ENCODE results near the gene PLEKHA1. TPM values are rescaled to one million over a fixed set of nuclear protein-coding genes. Genes with fewer than 3 reads are reported as not detected.

Gene PLEKHA1
- total RNA-seq = 28.5 and 34.0 TPM in 2 replicates
- 34.2 TPM for total RNA-seq (2013)
- 9.0 and 21.7 TPM in 2 replicates for polyA plus RNA-seq
- polyA minus RNA-seq = 6.9 and 12.5 TPM in 2 replicates

DNA sequence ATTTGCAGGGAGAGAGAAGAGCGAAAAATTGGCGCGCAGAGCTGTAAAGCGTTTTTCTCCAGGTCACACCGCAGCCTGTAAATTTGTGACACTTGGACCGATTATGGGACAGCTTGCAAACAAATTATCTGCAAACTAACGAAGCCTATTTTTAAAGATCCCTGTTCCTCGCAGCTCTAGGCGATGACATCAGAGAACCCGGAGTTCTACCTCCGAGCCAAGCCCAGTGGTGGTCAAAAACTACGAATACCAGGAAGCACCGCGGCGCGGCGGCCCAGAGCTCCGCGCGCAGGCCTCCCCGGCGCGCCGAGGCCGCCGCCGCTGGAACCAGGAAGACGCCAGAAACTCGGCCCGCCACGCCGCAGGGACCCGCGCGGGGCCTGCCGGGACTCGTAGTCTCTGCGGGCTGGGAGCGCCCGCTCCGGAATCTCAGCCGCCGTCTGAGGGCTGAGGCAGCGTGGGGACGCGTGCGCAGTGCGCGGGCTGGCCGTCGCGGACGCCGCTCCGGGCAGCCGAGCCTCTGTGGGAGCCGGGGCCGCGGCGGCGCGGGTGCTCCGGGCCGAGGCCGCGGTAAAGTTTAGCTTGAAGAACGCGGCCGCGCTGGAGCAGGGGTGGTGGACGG lies at the start of gene PLEKHA1:
TSS of gene PLEKHA1 (plus strand) at position 472 of the 622 bp plus-strand sequence. CDS start 18,493 bp downstream, outside the sequence.
- H2AFZ ChIP-seq (ENCODE audit: insufficient read depth, low read depth, low read length, poor library complexity, severe bottlenecking) = peak within 1 kb of the TSS; percentile 84
- intact Hi-C loops (cut with micrococcal nuclease) = loop anchor here (1.0 to 2.0 kb wide), 6 partner anchors 26 to 634 kb away; partner anchors contain the start of genes ATE1, FAM24B, IKZF5 and NSMCE4A
- peak within 1 kb of the TSS; percentile 92 for H3K9ac ChIP-seq (ENCODE audit: low read length)
- TF ChIP-seq, protein P1, sequence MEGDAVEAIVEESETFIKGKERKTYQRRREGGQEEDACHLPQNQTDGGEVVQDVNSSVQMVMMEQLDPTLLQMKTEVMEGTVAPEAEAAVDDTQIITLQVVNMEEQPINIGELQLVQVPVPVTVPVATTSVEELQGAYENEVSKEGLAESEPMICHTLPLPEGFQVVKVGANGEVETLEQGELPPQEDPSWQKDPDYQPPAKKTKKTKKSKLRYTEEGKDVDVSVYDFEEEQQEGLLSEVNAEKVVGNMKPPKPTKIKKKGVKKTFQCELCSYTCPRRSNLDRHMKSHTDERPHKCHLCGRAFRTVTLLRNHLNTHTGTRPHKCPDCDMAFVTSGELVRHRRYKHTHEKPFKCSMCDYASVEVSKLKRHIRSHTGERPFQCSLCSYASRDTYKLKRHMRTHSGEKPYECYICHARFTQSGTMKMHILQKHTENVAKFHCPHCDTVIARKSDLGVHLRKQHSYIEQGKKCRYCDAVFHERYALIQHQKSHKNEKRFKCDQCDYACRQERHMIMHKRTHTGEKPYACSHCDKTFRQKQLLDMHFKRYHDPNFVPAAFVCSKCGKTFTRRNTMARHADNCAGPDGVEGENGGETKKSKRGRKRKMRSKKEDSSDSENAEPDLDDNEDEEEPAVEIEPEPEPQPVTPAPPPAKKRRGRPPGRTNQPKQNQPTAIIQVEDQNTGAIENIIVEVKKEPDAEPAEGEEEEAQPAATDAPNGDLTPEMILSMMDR (IDR thresholded peaks at IDR 0.05) = no peak
- H3K4me3 ChIP-seq (ENCODE audit: control extremely low read depth in 1 of 5, extremely low read depth in 1 of 5, insufficient read depth in 1 of 5, low read depth in 2 of 5, low read length in 4 of 5) = peak within 1 kb of the TSS; percentile 45 to 84 (median 76)
- POLR2A ChIA-PET = interaction anchor here (0.7 to 1.2 kb wide), 2 partner anchors 9 to 580 kb away, joined by 3 to 4 read pairs; partner anchors contain the start of gene C10orf88
- no peaks in the 10 kb centered on the region for H3K36me3 ChIP-seq (replicated peaks in 1 of 2; ENCODE audit: control extremely low read depth in 1 of 2, control insufficient read depth in 1 of 2, extremely low read depth in 1 of 2, insufficient read depth in 2 of 2, low read length in 1 of 2)
- H3K27ac ChIP-seq (ENCODE audit: low read length in 2 of 2) = peak within 1 kb of the TSS; percentile 88 to 97
- H3K9me3 Mint-ChIP-seq (ENCODE audit: insufficient read depth) = no peaks in the 10 kb centered on the region
- H4K20me1 ChIP-seq (ENCODE audit: control insufficient read depth, insufficient read depth, low read length, poor library complexity, severe bottlenecking) = peaks cover 15% of the 10 kb centered on the region
- H3K4me1 ChIP-seq (ENCODE audit: control insufficient read depth in 2 of 2, insufficient read depth in 2 of 2, low read length in 2 of 2) = peaks cover 13 to 17% of the 10 kb centered on the region in 2 donors
- peaks cover 45% of the 10 kb centered on the region for H3K79me2 ChIP-seq (ENCODE audit: control insufficient read depth, insufficient read depth, low read length)
- peaks cover 28% of the 10 kb centered on the region for H3K4me1 Mint-ChIP-seq
- peak within 1 kb of the TSS; percentile 98 for H3K27ac Mint-ChIP-seq
- CTCF ChIA-PET = interaction anchor here (1.7 to 2.3 kb wide), 3 partner anchors 31 to 76 kb away, joined by 4 to 12 read pairs (median 11); no protein-coding TSS in a partner anchor
- H3K27me3 ChIP-seq (replicated peaks in 1 of 4; ENCODE audit: control extremely low read depth in 1 of 4, control insufficient read depth in 3 of 4, insufficient read depth in 4 of 4, low read length in 3 of 4) = peaks cover 0 to 31% (median 20%) of the 10 kb centered on the region in 4 experiments
- peak within 1 kb of the TSS; percentile 88 for H3K4me2 ChIP-seq (replicated peaks; ENCODE audit: low read depth, low read length, poor library complexity, severe bottlenecking)
- DNase-seq (peak; percentile 95), ATAC-seq (ENCODE audit: low read depth) (peak; percentile 85)
- WGBS (ENCODE audit: insufficient coverage) = 2% methylated on average over 71 of the region's 71 CpGs
- peak within 1 kb of the TSS; percentile 92 for H3K4me3 Mint-ChIP-seq
- H3K9me3 ChIP-seq (ENCODE audit: control extremely low read depth in 1 of 3, control insufficient read depth in 2 of 3, insufficient read depth in 1 of 3, low read length in 2 of 3) = no peaks in the 10 kb centered on the region
- peaks cover 26% of the 10 kb centered on the region for H3K27me3 Mint-ChIP-seq

DNA sequence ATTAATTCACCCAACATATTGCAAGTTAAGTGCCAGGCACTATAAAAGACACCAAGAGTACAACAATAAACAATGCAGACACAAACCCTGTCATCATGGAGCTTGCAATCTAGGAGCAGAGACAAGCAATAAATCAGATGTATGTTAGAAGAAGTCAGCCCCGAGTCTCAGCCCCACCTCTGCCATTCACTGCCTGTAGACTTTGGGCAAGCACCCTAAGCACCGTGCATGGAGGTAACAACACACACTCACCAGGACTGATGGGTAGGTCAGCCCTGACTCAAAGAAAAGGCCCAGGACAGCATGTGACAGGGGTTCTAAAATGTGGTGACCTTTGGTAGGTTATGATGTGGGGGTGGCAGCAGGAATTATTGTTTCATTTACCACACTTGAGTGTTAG lies 49.3 kb upstream of the PLEKHA1 start:
- H3K27ac ChIP-seq (ENCODE audit: low read length in 2 of 2) = no peak overlapping the region
- no peaks in the 10 kb centered on the region for H3K79me2 ChIP-seq (ENCODE audit: control insufficient read depth, insufficient read depth, low read length)
- no peak for ATAC-seq (ENCODE audit: low read depth)
- no peak for TF ChIP-seq EZH2 (IDR thresholded peaks at IDR 0.05; ENCODE audit: borderline replicate concordance, insufficient read depth, low read depth, low read length, poor library complexity, severe bottlenecking)
- TF ChIP-seq, protein P1 (IDR thresholded peaks at IDR 0.05) = no peak
- Mint-ChIP-seq H3K4me1 (peaks cover 17% of the 10 kb centered on the region), H3K9me3 (ENCODE audit: insufficient read depth) (peaks cover 3% of the 10 kb centered on the region), H3K27ac (no peak overlapping the region), H3K4me3 (no peak overlapping the region), H3K27me3 (peaks cover 40% of the 10 kb centered on the region)
- no peak overlapping the region for H3K4me3 ChIP-seq (ENCODE audit: control extremely low read depth in 1 of 5, extremely low read depth in 1 of 5, insufficient read depth in 1 of 5, low read depth in 2 of 5, low read length in 4 of 5)
- intact Hi-C loops (cut with micrococcal nuclease) = no loop called here
- H3K4me2 ChIP-seq (replicated peaks; ENCODE audit: low read depth, low read length, poor library complexity, severe bottlenecking) = no peak overlapping the region
- no peaks in the 10 kb centered on the region for H4K20me1 ChIP-seq (ENCODE audit: control insufficient read depth, insufficient read depth, low read length, poor library complexity, severe bottlenecking)
- peaks cover 0 to 4% (median 0%) of the 10 kb centered on the region in 4 experiments for H3K27me3 ChIP-seq (replicated peaks in 1 of 4; ENCODE audit: control extremely low read depth in 1 of 4, control insufficient read depth in 3 of 4, insufficient read depth in 4 of 4, low read length in 3 of 4)
- H2AFZ ChIP-seq (ENCODE audit: insufficient read depth, low read depth, low read length, poor library complexity, severe bottlenecking) = no peak overlapping the region
- H3K36me3 ChIP-seq (replicated peaks in 1 of 2; ENCODE audit: control extremely low read depth in 1 of 2, control insufficient read depth in 1 of 2, extremely low read depth in 1 of 2, insufficient read depth in 2 of 2, low read length in 1 of 2) = no peaks in the 10 kb centered on the region
- H3K4me1 ChIP-seq (ENCODE audit: control insufficient read depth in 2 of 2, insufficient read depth in 2 of 2, low read length in 2 of 2) = peaks cover 18 to 29% of the 10 kb centered on the region in 2 donors
- 100% methylated on average over 2 of the region's 2 CpGs for WGBS (ENCODE audit: insufficient coverage)
- DNase-seq = no peak
- H3K9ac ChIP-seq (ENCODE audit: low read length) = no peak overlapping the region
- CTCF ChIA-PET = no interaction called here
- POLR2A ChIA-PET = no interaction called here
- peaks cover 0 to 1% (median 0%) of the 10 kb centered on the region in 3 donors for H3K9me3 ChIP-seq (ENCODE audit: control extremely low read depth in 1 of 3, control insufficient read depth in 2 of 3, insufficient read depth in 1 of 3, low read length in 2 of 3)

Data from B cell (primary cell).